ENCODE data around the gene HOPX. TPM values are rescaled to one million over a fixed set of nuclear protein-coding genes. Genes with fewer than 3 reads are reported as not detected.

HOPX gene
- total RNA-seq, 1 experiment from 2014 or later, result 0.26 TPM

DNA sequence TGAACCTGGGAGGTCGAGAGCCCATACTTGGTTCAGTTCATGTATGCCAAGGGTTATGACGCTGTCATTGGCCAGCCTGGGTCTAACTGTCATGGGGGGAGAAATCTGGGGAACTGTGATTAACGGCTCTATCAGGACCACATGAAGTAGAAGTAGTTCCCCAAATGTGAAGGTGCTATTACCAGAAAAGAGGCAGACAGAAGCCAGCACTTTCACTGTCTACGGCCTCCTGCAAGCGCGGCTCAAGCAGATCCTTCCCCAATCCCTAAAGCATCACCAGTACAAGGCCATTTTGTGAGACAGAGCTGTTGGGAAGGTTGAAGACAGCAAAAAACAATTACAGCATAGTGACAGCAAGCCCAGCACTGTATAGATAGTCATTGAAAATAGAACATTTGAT lies 37.5 kb downstream of the HOPX start:
- H3K4me3 Mint-ChIP-seq, result no peak overlapping the region
- ATAC-seq, result no peak
- peaks cover 4% of the 10 kb centered on the region; the same call in 1 of the 2 replicates for H3K36me3 Mint-ChIP-seq
- DNase-seq (ENCODE audit: low spot score), result no peak
- no peak overlapping the region for H3K27ac Mint-ChIP-seq
- TF ChIP-seq, protein P1, sequence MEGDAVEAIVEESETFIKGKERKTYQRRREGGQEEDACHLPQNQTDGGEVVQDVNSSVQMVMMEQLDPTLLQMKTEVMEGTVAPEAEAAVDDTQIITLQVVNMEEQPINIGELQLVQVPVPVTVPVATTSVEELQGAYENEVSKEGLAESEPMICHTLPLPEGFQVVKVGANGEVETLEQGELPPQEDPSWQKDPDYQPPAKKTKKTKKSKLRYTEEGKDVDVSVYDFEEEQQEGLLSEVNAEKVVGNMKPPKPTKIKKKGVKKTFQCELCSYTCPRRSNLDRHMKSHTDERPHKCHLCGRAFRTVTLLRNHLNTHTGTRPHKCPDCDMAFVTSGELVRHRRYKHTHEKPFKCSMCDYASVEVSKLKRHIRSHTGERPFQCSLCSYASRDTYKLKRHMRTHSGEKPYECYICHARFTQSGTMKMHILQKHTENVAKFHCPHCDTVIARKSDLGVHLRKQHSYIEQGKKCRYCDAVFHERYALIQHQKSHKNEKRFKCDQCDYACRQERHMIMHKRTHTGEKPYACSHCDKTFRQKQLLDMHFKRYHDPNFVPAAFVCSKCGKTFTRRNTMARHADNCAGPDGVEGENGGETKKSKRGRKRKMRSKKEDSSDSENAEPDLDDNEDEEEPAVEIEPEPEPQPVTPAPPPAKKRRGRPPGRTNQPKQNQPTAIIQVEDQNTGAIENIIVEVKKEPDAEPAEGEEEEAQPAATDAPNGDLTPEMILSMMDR (IDR thresholded peaks at IDR 0.05), result no peak
- TF ChIP-seq TP53 (CRISPR knock-in tag; IDR thresholded peaks at IDR 0.05) (no peak), ZNF671 (CRISPR knock-in tag; IDR thresholded peaks at IDR 0.05) (no peak)
- POLR2A ChIA-PET, result no interaction called here
- H3K9me3 Mint-ChIP-seq, result peaks cover 13% of the 10 kb centered on the region
- CTCF ChIA-PET, result no interaction called here
- H3K4me1 Mint-ChIP-seq, result no peaks in the 10 kb centered on the region
- H3K27me3 Mint-ChIP-seq (ENCODE audit: low read depth), result peaks cover 19% of the 10 kb centered on the region

DNA sequence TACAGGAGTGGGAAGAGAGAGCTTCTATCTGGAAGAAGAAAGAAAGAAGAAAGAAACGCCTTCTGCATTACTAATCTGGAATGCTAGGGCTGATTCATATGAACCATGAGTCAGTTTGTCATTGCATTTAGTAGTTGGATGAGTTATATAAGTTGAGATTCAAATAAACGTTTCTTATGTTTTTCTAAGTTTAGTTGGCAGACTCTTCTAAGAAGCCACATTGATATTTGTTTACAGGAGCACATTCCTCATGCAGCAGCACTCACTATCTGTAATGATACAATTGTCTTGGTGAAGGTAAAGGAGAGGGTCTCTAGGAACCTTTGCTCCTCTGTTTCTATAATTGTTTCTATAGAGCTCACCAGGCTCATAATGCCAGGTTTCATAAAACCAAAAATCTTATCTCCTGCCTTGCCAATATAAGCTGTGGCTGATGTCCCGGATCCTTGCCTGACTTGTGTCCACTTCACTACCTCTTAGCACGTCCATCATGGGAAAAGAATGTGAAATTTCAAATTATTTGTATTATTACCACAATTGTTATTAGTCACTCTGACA lies 39.5 kb downstream of the HOPX start:
- Mint-ChIP-seq H3K4me3 (no peak overlapping the region), H3K9me3 (peaks cover 8% of the 10 kb centered on the region), H3K27me3 (ENCODE audit: low read depth) (peaks cover 8% of the 10 kb centered on the region), H3K4me1 (no peaks in the 10 kb centered on the region), H3K27ac (no peak overlapping the region), H3K36me3 (peaks cover 4% of the 10 kb centered on the region; the same call in 1 of the 2 replicates)
- DNase-seq (ENCODE audit: low spot score), result no peak
- CTCF ChIA-PET, result interaction anchor here (0.6 kb wide), 1 partner anchor 22 kb away, joined by 3 read pairs; no protein-coding TSS in a partner anchor
- ATAC-seq, result no peak
- TF ChIP-seq, protein P2, sequence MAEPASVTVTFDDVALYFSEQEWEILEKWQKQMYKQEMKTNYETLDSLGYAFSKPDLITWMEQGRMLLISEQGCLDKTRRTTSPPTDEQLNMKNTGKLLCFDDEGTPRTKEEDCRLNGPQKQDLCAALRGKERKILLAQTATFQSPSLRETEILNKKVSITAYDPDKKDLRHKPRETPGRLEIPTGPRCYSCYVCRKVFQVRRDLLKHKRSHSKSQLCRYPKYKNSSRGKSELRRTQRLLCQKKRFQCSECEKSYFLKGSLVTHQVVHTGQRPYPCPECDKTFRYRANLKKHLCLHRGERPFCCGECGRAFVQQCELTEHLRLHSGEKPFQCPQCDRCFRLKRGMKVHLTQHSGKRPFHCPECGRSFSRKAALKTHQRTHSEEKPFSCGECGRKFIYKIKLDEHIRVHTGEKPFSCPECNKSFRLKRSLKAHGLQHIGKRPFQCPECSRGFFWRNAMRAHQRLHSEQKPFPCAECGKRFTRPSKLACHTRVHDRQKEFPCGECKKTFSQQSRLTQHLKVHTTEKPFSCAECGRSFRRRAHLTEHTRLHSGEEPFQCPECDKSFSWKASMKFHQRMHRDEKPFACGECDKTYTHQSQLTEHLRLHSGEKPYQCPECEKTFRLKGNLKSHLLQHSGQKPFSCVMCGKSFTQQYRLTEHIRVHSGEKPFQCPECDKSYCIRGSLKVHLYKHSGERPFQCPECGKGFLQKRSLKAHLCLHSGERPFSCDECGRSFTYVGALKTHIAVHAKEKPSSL (CRISPR knock-in tag; conservative IDR thresholded peaks at IDR 0.05), result no peak
- no peak for TF ChIP-seq ZBTB43 (CRISPR knock-in tag; IDR thresholded peaks at IDR 0.05)
- POLR2A ChIA-PET, result no interaction called here

GRCh38 chr4:56640621-56641493 lies 40.2 kb downstream of the HOPX start:
- TF ChIP-seq, protein P2 (CRISPR knock-in tag; conservative IDR thresholded peaks at IDR 0.05), result no peak
- TF ChIP-seq CREM (CRISPR knock-in tag; IDR thresholded peaks at IDR 0.05), result no peak
- no peak for TF ChIP-seq HMGXB4 (CRISPR knock-in tag; IDR thresholded peaks at IDR 0.05)
- CTCF ChIA-PET, result interaction anchor here (0.6 to 1.5 kb wide), 2 partner anchors 9 to 21 kb away, joined by 3 to 5 read pairs; no protein-coding TSS in a partner anchor
- Mint-ChIP-seq H3K4me3 (no peak overlapping the region), H3K27me3 (ENCODE audit: low read depth) (peaks cover 8% of the 10 kb centered on the region), H3K36me3 (no peaks in the 10 kb centered on the region), H3K4me1 (no peaks in the 10 kb centered on the region), H3K27ac (no peak overlapping the region), H3K9me3 (peaks cover 1% of the 10 kb centered on the region)
- POLR2A ChIA-PET, result no interaction called here
- no peak for DNase-seq (ENCODE audit: low spot score)
- ATAC-seq, result no peak

Measured in WTC11 (cell line).